T-helper 2 cell (primary cell): ENCODE data around the gene LRRC8A.
"Not testable (repeated sequence)": the region's sequence is repeated elsewhere in the genome, so short reads cannot be mapped to it uniquely, and the experiment has no call there.

Experiments used
- DNase-seq, 5 experiments: peaks; one replicate each; pipeline versions ENCODE4 v3.0.0 to v3.0.0-alpha.2; 2012 to 2022

The LRRC8A gene

GRCh38 chr9:128923493-128923883, 41.6 kb downstream of the LRRC8A start:
- DNase-seq, result no peak

- peak in 4 of 5 experiments; percentile 23 to 42 (median 30) for DNase-seq
Observed at GRCh38 chr9:128927731-128928411, 45.9 kb downstream of the LRRC8A start.

DNA sequence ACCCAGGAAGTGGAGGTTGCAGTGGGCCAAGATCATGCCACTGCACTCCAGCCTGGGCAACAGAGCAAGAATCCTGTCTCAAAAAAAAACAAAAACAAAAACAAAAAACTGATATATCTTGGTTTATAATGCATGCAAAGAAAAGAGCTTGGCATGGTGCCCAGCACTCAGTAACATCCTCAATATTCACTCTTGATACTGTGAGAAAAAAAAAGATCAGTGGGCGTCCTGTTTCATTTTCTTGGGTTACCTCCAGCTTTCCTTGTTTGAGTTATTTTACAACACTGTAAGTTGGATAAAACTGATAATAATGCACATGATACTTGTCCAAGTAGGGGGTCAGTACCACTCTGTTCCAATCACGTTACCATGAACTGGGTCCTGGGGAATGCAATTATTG, 46.7 kb downstream of the LRRC8A start:
- DNase-seq, result no peak

DNA sequence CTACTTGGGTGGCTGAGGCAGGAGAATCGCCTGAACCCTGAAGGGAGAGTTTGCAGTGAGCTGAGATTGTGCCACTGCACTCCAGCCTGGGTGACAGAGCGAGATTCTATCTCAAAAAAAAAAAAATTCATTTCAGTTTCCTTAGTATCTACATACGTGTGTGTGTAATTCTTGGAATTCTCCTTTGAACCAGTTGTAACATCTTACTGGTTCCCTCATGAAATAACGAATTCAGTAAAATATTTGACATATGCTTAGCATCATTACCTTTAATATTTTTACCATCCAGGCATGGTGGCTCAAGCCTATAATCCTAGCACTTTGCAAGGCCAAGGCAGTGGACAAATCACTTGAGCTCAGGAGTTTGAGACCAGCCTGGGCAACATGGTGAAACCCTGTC, 47.6 kb downstream of the LRRC8A start:
- DNase-seq, result no peak

DNA sequence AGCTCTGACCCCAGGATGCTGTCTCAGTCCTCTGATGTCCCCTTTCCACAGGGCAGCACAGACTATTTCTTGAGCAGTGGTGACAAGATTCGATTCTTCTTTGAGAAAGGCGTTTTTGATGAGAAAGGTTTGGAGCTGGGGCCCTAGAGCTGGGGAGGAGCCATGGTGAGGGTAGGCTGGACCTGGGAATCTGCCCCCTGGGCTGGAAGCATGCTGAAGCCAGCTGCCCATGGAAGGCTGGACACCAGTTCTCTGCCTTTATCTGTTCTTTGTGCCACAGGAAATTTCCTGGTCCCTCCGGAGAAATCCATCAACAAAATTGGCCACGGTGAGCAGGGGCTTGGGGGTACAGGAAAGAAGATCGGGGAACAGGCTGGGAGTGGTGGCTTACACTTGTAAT, 51.8 kb downstream of the LRRC8A start:
- DNase-seq, result no peak

GRCh38 chr9:128936171-128936865, 54.4 kb downstream of the LRRC8A start:
- no peak for DNase-seq

GRCh38 chr9:128937310-128938165, 55.6 kb downstream of the LRRC8A start:
- no peak for DNase-seq

- DNase-seq, result no peak
Observed at GRCh38 chr9:128940271-128940921, 58.5 kb downstream of the LRRC8A start.

DNA sequence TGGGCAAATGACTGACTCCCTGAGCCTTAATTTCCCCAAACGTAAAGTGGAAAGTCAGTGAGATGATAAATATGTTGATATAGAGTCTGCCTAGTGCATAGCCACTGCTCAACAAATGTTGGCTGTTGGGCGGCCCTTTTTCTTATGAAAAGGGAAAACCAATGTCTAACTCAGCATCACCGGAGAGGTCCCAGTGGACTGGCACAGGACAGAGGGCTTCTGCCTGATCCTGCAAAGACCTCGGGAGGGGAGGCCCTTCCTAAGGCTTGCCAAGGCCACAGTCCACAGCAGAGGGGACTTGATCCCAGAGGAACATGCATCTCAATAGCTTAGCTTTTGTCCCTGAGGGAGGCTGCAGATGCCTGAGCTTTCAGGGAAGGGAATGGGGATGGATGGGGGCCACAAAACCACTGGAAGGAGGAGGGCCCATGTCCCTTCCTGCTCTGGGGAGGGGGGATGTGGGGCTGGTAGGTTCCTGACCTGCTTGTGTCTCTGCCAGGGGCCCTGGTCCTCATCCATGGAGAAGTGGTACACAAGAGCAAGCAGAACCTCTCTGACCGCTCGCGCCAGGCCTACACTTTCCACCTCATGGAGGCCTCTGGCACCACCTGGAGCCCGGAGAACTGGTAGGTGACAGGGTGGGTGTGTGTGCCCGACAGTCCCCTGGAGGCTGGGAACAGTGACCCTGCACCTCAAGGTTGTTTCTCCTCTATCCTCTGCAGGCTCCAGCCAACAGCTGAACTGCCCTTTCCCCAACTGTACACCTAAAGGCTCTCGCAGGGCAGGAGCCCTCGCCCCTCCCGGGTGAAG, 59.2 kb downstream of the LRRC8A start:
- no peak for DNase-seq

DNA sequence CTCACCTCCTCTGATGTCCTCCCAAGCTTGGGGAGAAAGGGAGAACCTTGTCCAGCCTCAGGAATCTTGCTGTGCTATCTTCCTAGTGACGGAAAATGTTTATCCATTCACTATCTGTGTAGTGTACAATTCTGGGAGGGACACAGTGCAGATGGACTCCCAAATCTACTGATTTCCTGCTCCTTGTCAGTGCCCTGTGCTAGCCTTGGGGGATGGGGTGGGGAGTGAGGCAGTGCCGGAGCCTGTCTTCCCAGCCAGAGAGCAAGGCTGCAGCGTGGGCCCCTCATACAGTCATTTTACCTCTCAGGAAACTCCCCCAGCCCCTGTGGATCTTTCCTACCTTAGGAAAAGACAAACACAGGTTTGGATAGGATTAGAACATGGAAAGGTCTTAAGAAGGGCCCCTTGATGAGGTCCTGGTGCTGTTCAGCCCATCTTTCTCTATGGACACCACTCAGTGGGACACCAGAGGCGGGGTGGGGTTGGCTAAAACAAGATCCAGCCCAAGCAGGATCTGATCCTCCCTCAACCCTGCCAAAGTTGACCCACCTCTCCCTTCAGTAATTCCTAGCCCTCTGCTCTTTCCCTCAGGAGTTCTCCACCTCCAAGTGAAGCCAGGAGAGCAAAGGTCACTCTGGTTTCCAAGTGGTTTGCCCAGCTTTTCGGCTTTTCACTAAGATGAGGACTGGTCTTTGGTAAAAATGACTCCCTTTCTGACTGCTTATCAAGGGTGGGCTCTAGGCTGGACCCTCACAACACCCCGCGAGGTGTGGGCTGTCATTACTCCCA, 62.1 kb downstream of the LRRC8A start:
- no peak for DNase-seq

DNA sequence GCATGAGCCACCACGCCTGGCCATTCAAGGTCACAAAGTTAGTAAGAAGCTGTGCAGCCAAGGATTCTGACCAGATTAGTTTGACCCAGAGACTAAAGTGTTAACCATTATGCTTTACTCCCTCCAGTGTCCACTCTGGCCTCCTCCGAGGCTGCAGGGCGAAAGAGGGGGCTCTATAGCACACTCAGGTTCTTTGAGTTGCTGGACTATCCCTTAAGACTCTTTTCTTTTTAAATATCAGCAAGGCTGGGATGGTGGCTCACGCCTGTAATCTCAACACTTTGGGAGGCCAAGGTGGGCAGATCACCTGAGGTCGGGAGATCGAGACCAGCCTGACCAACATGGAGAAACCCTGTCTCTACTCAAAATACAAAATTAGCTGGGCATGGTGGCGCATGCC, 63.0 kb downstream of the LRRC8A start:
- DNase-seq, result not testable (repeated sequence)

DNA sequence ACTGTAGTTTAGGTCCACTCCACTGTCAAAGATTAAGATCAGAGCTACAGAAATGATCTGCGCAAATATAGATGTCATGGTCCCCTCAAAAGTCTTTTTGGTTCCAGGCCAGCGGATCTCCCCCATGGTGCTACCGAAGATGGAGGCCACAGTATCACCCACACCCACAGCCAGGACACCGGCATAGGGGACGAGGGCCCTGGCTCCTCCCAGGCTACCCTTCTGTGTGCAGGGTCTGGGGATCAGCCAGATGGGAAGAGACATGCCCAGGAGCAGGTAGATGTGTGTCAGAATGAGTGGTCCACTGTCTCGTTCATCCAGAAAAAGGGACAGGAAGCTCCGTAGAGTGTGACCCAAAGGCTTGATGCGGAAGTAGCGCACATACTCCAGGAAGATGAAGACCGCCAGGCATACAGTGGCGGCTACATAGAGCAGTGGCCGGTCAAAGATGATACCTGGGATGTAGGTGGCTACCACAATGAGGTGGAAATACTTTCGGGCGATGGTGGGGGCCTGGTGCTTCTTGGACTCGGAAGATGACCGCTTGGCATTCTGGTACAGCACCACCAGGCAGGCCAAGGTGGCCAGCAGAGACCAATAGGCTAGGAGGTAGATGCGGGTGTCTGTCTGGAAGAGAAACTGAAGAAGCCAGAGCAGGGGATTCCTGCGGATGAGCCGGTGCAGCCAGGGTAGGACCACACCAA, 64.0 kb downstream of the LRRC8A start:
- DNase-seq, result no peak

- DNase-seq, result peak in 1 of 5 experiments; percentile 33
Observed at GRCh38 chr9:128946571-128947276, 64.8 kb downstream of the LRRC8A start.

GRCh38 chr9:128947277-128947526, 65.3 kb downstream of the LRRC8A start:
- peak in 1 of 5 experiments; percentile 8 for DNase-seq

GRCh38 chr9:128947527-128948301, 65.8 kb downstream of the LRRC8A start, which contains the start of the genes DOLK and NUP188:
Gene DOLK (minus strand): TSS chr9:128947603. CDS start chr9:128947303, 300 bp downstream.
Gene NUP188 (plus strand): TSS chr9:128947699. CDS start chr9:128947720, 21 bp downstream.
- DNase-seq, result peak; percentile 93 to 99 (median 98)

DNA sequence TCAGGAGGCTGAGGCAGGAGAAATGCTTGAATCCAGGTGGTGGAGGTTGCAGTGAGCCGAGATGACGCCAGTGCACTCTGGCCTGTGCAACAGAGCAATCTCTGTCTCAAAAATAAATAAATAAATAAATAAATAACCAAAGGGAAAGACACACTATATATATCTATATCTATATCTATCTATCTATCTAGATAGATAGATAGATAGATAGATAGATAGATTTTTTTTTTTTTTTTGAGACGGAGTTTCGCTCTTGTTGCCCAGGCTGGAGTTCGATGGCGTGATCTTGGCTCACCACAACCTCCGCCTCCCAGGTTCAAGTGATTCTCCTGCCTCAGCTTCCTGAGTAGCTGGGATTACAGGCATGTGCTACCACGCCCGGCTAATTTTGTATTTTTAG, 79.5 kb downstream of the LRRC8A start:
- DNase-seq, result not testable (repeated sequence)
